ENCODE results near the gene ARHGAP15.

- no peak for TF ChIP-seq YY1 (IDR thresholded peaks at IDR 0.05; ENCODE audit: insufficient read depth, insufficient read length)
- TF ChIP-seq ZNF274 (IDR thresholded peaks at IDR 0.05; ENCODE audit: low read depth, low read length): no peak
Observed at GRCh38 chr2:143192106-143192505, 62.9 kb downstream of the ARHGAP15 start.

Measured in NT2/D1 (cell line).